ENCODE measurements around the gene ZNF880. TPM values are rescaled to one million over a fixed set of nuclear protein-coding genes. Genes with fewer than 3 reads are reported as not detected.

The ZNF880 gene
- total RNA-seq, 2 experiments from 2014 or later = 18.1 to 20.4 TPM

DNA sequence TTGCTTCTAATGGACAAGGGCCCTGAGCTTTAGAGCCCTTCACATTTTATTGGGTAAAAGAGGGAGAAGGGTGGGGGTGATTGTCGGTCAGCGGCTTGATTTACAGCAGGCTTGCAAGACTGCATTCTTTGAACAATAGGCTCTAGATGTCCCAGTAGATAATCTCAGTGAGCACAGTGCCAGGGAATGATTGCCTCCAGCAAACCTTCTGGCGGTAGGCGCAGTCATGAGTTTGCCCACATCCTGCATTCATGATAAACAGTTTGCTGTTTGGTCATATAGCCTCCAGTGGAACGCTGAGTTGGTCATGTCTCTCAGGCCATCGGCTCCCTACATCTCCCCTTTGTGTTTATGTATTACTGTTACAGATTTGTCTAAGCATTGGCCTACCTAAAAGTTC is 40.6 kb downstream of the ZNF880 start:
- Mint-ChIP-seq H3K9me3 (peaks cover 71% of the 10 kb centered on the region), H3K27ac (no peak overlapping the region), H3K4me3 (no peak overlapping the region), H3K27me3 (no peaks in the 10 kb centered on the region), H3K4me1 (ENCODE audit: low read depth) (no peaks in the 10 kb centered on the region), H3K36me3 (ENCODE audit: low read depth) (peaks cover 92% of the 10 kb centered on the region)
- no peak for TF ChIP-seq CTCF (IDR thresholded peaks at IDR 0.05)
- intact Hi-C loops (cut with micrococcal nuclease) = no loop called here
- DNase-seq (no peak), ATAC-seq (no peak)
- CTCF ChIA-PET = no interaction called here
- POLR2A ChIA-PET = no interaction called here

DNA sequence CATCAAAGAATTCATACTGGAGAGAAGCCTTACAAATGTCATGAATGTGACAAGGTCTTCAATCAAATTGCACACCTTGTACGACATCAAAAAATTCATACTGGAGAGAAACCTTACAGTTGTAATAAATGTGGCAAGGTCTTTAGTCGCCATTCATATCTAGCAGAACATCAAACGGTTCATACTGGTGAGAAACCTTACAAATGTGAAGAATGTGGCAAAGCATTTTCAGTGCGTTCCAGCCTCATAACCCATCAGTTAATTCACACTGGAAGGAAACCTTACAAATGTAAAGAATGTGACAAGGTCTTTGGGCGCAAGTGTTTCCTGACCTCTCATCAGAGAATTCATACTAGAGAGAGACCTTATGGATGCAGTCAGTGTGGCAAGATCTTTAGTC is 46.0 kb downstream of the ZNF880 start:
- CTCF ChIA-PET = no interaction called here
- H3K4me3 Mint-ChIP-seq = no peak overlapping the region
- DNase-seq (no peak), ATAC-seq (no peak)
- TF ChIP-seq CTCF (IDR thresholded peaks at IDR 0.05) = no peak
- H3K9me3 Mint-ChIP-seq = peaks cover 78% of the 10 kb centered on the region
- H3K4me1 Mint-ChIP-seq (ENCODE audit: low read depth) = no peaks in the 10 kb centered on the region
- no peaks in the 10 kb centered on the region for H3K27me3 Mint-ChIP-seq
- intact Hi-C loops (cut with micrococcal nuclease) = no loop called here
- H3K36me3 Mint-ChIP-seq (ENCODE audit: low read depth) = peaks cover 55% of the 10 kb centered on the region
- no peak overlapping the region for H3K27ac Mint-ChIP-seq
- POLR2A ChIA-PET = no interaction called here

DNA sequence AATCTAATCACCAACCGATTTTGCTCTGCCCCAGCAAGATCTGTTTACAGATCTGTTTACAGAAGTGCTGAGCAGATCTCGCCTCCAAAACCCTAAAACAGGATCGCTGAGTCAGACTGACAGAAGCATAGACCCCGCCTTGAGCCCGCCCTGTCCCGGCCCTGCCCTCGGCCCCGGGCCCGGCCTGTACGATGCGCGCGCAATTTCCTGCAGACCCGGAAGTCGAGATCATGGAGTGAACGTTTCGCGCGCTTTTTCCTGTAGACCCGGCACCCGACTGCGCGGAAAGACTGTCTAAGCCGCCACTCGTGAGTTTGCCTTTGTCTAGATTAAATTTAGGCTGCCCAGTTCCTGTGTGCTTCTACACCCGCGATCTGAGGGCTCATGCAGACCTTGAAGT is 59.2 kb downstream of the ZNF880 start, which contains the start of gene ZNF534:
TSS of gene ZNF534 (plus strand) at position 212 of the 400 bp plus-strand sequence. CDS start 2,327 bp downstream, outside the sequence.
- no peaks in the 10 kb centered on the region for H3K4me1 Mint-ChIP-seq (ENCODE audit: low read depth)
- peaks cover 40% of the 10 kb centered on the region for H3K9me3 Mint-ChIP-seq
- CTCF ChIA-PET = no interaction called here
- DNase-seq (no peak), ATAC-seq (no peak)
- intact Hi-C loops (cut with micrococcal nuclease) = no loop called here
- H3K4me3 Mint-ChIP-seq = no peak within 1 kb of the TSS
- TF ChIP-seq CTCF (IDR thresholded peaks at IDR 0.05) = no peak
- POLR2A ChIA-PET = no interaction called here
- H3K27me3 Mint-ChIP-seq = no peaks in the 10 kb centered on the region
- no peak within 1 kb of the TSS for H3K27ac Mint-ChIP-seq
- peaks cover 29% of the 10 kb centered on the region for H3K36me3 Mint-ChIP-seq (ENCODE audit: low read depth)

Other genes starting within 250 kb of the ZNF880 start
- gene ZNF616, start 230.0 kb upstream of the ZNF880 start, total RNA-seq = 10 to 100 TPM; 11.2 to 11.7 TPM
- 10 to 100 TPM; 10.3 to 12.6 TPM for gene ZNF836, start 198.3 kb upstream of the ZNF880 start, total RNA-seq
- 100 to 1,000 TPM; 236 to 237 TPM for gene PPP2R1A, start 179.9 kb upstream of the ZNF880 start, total RNA-seq
- gene ZNF766, start 100.3 kb upstream of the ZNF880 start, total RNA-seq = 10 to 100 TPM; 30.7 to 32.9 TPM
- 1 to 10 TPM; 2.6 to 3.2 TPM for gene ZNF480, start 72.8 kb upstream of the ZNF880 start, total RNA-seq
- 1 to 10 TPM; 1.4 to 3.2 TPM for gene ZNF610, start 33.7 kb upstream of the ZNF880 start, total RNA-seq
- 1 to 10 TPM; 6.8 to 8.3 TPM for gene ZNF528, start 27.9 kb downstream of the ZNF880 start, total RNA-seq
- gene ZNF534, start 59.2 kb downstream of the ZNF880 start, total RNA-seq = not detected
- gene ZNF578, start 83.6 kb downstream of the ZNF880 start, total RNA-seq = under 1 TPM; 0.72 to 0.86 TPM
- gene ZNF808, start 157.7 kb downstream of the ZNF880 start, total RNA-seq = 10 to 100 TPM; 32.4 to 32.5 TPM
- gene ZNF701, start 200.4 kb downstream of the ZNF880 start, total RNA-seq = 10 to 100 TPM; 21.1 to 23.0 TPM

Measured in activated CD8-positive, alpha-beta T cell treated with anti-CD3 and anti-CD28 coated beads for 36 hours (primary cell).